Sciatic nerve (tissue), 2 donors: Measurements from ENCODE around the gene ADCY10. TPM values are rescaled to one million over a fixed set of nuclear protein-coding genes. Genes with fewer than 3 reads are reported as not detected.

Experiments used
- ATAC-seq: fragments of 200-7000 bp; cut with Tn5 transposase; one replicate; pipeline ENCODE4 v1.9.1; 2020; ENCODE audit warnings: mild to moderate bottlenecking, moderate library complexity
- DNase-seq: peaks from one replicate; pipeline ENCODE4 v3.0.0-alpha.2; 2020; ENCODE audit warnings: low spot score
- intact Hi-C: fragments of 100-400 bp; cut with DNase I; formaldehyde crosslinking; loops from one replicate; pipeline ENCODE4 v1.14.2; 2022
- total RNA-seq: library from RNA; stranded (reverse); fragmentation: NEBNext Ultra II Directional; extraction: Animal tissue kit (Norgen Biotek cat#: 25700); gene quantifications from one replicate; pipeline ENCODE4 v1.2.1, GENCODE V29; 2021
- donor health status: DM: no; HTN: no; CAD: no.
- donor health status: DM: no; HTN: no; CAD: no.

Gene ADCY10
- total RNA-seq, 1 donor from 2014 or later, result 0.67 TPM

GRCh38 chr1:167798952-167799351 lies 115.0 kb downstream of the ADCY10 start:
- intact Hi-C loops, result loop anchor here (10.0 kb wide), 1 partner anchor 74 kb away; the partner anchor contains the start of gene MPZL1
- no peak for ATAC-seq
- no peak for DNase-seq

- intact Hi-C loops, result loop anchor here (10.0 kb wide), 1 partner anchor 72 kb away; the partner anchor contains the start of gene MPZL1
- ATAC-seq (peak; percentile 97), DNase-seq (peak; percentile 78)
These were observed 116.9 kb downstream of the ADCY10 start for GRCh38 chr1:167797015-167797414.

GRCh38 chr1:167795810-167796740 lies 117.9 kb downstream of the ADCY10 start:
- ATAC-seq, result peak; percentile 58
- intact Hi-C loops, result loop anchor here (10.0 kb wide), 1 partner anchor 71 kb away; the partner anchor contains the start of gene MPZL1

GRCh38 chr1:167794043-167794442 lies 119.9 kb downstream of the ADCY10 start:
- ATAC-seq, result no peak
- no peak for DNase-seq
- intact Hi-C loops, result loop anchor here (10.0 kb wide), 1 partner anchor 69 kb away; the partner anchor contains the start of gene MPZL1

More at GRCh38 chr1:167795810-167796740, 117.9 kb downstream of the ADCY10 start:
- no peak for DNase-seq

GRCh38 chr1:167792188-167792565 lies 121.8 kb downstream of the ADCY10 start:
- intact Hi-C loops, result loop anchor here (10.0 kb wide), 1 partner anchor 67 kb away; the partner anchor contains the start of gene MPZL1
- ATAC-seq, result peak; percentile 21
- no peak for DNase-seq

- ATAC-seq, result peak; percentile 84
- no peak for DNase-seq
- intact Hi-C loops, result loop anchor here (10.0 kb wide), 1 partner anchor 67 kb away; the partner anchor contains the start of gene MPZL1
These were observed 122.4 kb downstream of the ADCY10 start for GRCh38 chr1:167791281-167792187.

- intact Hi-C loops, result loop anchor here (10.0 kb wide), 1 partner anchor 65 kb away; the partner anchor contains the start of gene MPZL1
- DNase-seq, result no peak
- ATAC-seq, result no peak
These were observed 123.8 kb downstream of the ADCY10 start for GRCh38 chr1:167790117-167790516.

- intact Hi-C loops, result no loop called here
- DNase-seq (no peak), ATAC-seq (no peak)
These were observed 124.4 kb downstream of the ADCY10 start for GRCh38 chr1:167789501-167789900.

- ATAC-seq (no peak), DNase-seq (no peak)
- intact Hi-C loops, result no loop called here
These were observed 127.4 kb downstream of the ADCY10 start for GRCh38 chr1:167786502-167786901.

- no peak for DNase-seq
- ATAC-seq, result no peak
- intact Hi-C loops, result no loop called here
These were observed 128.9 kb downstream of the ADCY10 start for GRCh38 chr1:167784876-167785550.

- ATAC-seq (no peak), DNase-seq (no peak)
- intact Hi-C loops, result no loop called here
These were observed 131.0 kb downstream of the ADCY10 start for GRCh38 chr1:167782946-167783345.

- DNase-seq (no peak), ATAC-seq (no peak)
- intact Hi-C loops, result no loop called here
These were observed 132.4 kb downstream of the ADCY10 start for GRCh38 chr1:167781558-167781957.

- intact Hi-C loops, result no loop called here
- DNase-seq, result no peak
- no peak for ATAC-seq
These were observed 136.7 kb downstream of the ADCY10 start for GRCh38 chr1:167777269-167777650.

- ATAC-seq (no peak), DNase-seq (no peak)
- intact Hi-C loops, result no loop called here
These were observed 137.2 kb downstream of the ADCY10 start for GRCh38 chr1:167776616-167777268.

GRCh38 chr1:167776151-167776550 lies 137.8 kb downstream of the ADCY10 start:
- intact Hi-C loops, result no loop called here
- DNase-seq (no peak), ATAC-seq (no peak)

GRCh38 chr1:167775178-167775577 lies 138.8 kb downstream of the ADCY10 start:
- no peak for ATAC-seq
- no peak for DNase-seq
- intact Hi-C loops, result no loop called here

- intact Hi-C loops, result no loop called here
- DNase-seq, result no peak
- ATAC-seq, result no peak
These were observed 139.2 kb downstream of the ADCY10 start for GRCh38 chr1:167774710-167775109.

GRCh38 chr1:167773516-167773915 lies 140.4 kb downstream of the ADCY10 start:
- no peak for DNase-seq
- intact Hi-C loops, result no loop called here
- no peak for ATAC-seq
